ENCODE data around the gene PRRT2.

Gene PRRT2

DNA sequence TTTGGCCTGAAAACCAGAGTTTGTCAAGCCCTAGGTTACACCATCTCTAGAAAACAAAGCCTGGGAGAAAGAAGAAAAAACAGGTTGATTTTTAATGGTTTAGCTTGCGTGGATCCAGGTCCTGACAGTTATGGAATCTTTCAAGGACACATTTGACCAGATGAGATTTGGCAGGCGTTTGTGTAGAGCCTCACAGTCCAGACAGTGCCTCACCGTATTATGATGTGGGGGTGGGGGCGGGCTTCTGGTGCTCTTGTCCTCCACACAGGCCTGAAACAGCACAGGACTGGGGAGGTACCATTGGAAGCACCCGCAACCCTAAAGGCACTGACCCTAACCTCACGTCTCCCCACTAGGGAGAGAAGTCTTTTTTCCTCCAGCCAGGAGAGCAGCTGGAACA is 27.8 kb downstream of the PRRT2 start:
- H2AFZ ChIP-seq (ENCODE audit: low read length), result no peak overlapping the region
- H3K4me3 ChIP-seq (ENCODE audit: low read length, poor library complexity, severe bottlenecking), result no peak overlapping the region
- H3K9ac ChIP-seq (ENCODE audit: low read depth, low read length, poor library complexity, severe bottlenecking), result no peak overlapping the region
- TF ChIP-seq EZH2phosphoT487 (IDR thresholded peaks at IDR 0.05; ENCODE audit: borderline replicate concordance), result no peak
- TF ChIP-seq, protein P1, sequence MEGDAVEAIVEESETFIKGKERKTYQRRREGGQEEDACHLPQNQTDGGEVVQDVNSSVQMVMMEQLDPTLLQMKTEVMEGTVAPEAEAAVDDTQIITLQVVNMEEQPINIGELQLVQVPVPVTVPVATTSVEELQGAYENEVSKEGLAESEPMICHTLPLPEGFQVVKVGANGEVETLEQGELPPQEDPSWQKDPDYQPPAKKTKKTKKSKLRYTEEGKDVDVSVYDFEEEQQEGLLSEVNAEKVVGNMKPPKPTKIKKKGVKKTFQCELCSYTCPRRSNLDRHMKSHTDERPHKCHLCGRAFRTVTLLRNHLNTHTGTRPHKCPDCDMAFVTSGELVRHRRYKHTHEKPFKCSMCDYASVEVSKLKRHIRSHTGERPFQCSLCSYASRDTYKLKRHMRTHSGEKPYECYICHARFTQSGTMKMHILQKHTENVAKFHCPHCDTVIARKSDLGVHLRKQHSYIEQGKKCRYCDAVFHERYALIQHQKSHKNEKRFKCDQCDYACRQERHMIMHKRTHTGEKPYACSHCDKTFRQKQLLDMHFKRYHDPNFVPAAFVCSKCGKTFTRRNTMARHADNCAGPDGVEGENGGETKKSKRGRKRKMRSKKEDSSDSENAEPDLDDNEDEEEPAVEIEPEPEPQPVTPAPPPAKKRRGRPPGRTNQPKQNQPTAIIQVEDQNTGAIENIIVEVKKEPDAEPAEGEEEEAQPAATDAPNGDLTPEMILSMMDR (conservative IDR thresholded peaks at IDR 0.05; ENCODE audit: low read length), result no peak
- no peaks in the 10 kb centered on the region for H3F3A ChIP-seq (ENCODE audit: low read depth)
- no peaks in the 10 kb centered on the region for H3K79me2 ChIP-seq (ENCODE audit: insufficient read depth, low read length)
- no peaks in the 10 kb centered on the region for H3K36me3 ChIP-seq (ENCODE audit: insufficient read depth, low read length)
- H4K20me1 ChIP-seq (ENCODE audit: insufficient read depth, low read length, poor library complexity, severe bottlenecking), result no peaks in the 10 kb centered on the region
- H3K4me2 ChIP-seq (ENCODE audit: low read depth, low read length, poor library complexity, severe bottlenecking), result no peak overlapping the region
- no peaks in the 10 kb centered on the region for H3K4me1 ChIP-seq (ENCODE audit: insufficient read depth, low read length, poor library complexity, severe bottlenecking)
- no peaks in the 10 kb centered on the region for H3K9me2 ChIP-seq (replicated peaks; ENCODE audit: low read depth, low read length)
- H3K9me3 ChIP-seq (ENCODE audit: insufficient read depth, low read depth, low read length), result no peaks in the 10 kb centered on the region
- H3K27me3 ChIP-seq (ENCODE audit: insufficient read depth, low read length, poor library complexity, severe bottlenecking), result no peaks in the 10 kb centered on the region

DNA sequence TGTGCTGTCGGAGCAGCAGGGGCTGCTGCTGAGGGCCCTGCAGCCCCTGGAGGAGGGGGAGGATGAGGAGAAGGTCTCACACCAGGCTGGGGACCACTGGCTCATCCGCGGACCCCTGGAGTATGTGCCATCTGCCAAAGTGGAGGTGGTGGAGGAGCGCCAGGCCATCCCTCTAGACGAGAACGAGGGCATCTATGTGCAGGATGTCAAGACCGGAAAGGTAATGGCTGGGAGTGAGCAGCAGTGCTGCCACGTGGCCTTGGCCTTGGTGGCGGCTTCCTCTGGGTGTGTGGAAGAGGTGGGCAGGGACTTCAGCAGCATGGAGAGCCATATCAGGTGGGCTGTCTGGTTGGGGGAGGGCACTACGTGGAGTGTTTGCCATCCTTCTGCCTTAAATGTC is 28.2 kb downstream of the PRRT2 start:
- H3K4me3 ChIP-seq (ENCODE audit: low read length, poor library complexity, severe bottlenecking), result no peak overlapping the region
- no peaks in the 10 kb centered on the region for H3K4me1 ChIP-seq (ENCODE audit: insufficient read depth, low read length, poor library complexity, severe bottlenecking)
- no peaks in the 10 kb centered on the region for H3K9me2 ChIP-seq (replicated peaks; ENCODE audit: low read depth, low read length)
- H4K20me1 ChIP-seq (ENCODE audit: insufficient read depth, low read length, poor library complexity, severe bottlenecking), result no peaks in the 10 kb centered on the region
- no peaks in the 10 kb centered on the region for H3K27me3 ChIP-seq (ENCODE audit: insufficient read depth, low read length, poor library complexity, severe bottlenecking)
- no peak overlapping the region for H3K9ac ChIP-seq (ENCODE audit: low read depth, low read length, poor library complexity, severe bottlenecking)
- no peaks in the 10 kb centered on the region for H3K79me2 ChIP-seq (ENCODE audit: insufficient read depth, low read length)
- H3K36me3 ChIP-seq (ENCODE audit: insufficient read depth, low read length), result no peaks in the 10 kb centered on the region
- no peaks in the 10 kb centered on the region for H3F3A ChIP-seq (ENCODE audit: low read depth)
- H3K4me2 ChIP-seq (ENCODE audit: low read depth, low read length, poor library complexity, severe bottlenecking), result no peak overlapping the region
- TF ChIP-seq, protein P1 (conservative IDR thresholded peaks at IDR 0.05; ENCODE audit: low read length), result no peak
- H2AFZ ChIP-seq (ENCODE audit: low read length), result no peak overlapping the region
- H3K9me3 ChIP-seq (ENCODE audit: insufficient read depth, low read depth, low read length), result no peaks in the 10 kb centered on the region

DNA sequence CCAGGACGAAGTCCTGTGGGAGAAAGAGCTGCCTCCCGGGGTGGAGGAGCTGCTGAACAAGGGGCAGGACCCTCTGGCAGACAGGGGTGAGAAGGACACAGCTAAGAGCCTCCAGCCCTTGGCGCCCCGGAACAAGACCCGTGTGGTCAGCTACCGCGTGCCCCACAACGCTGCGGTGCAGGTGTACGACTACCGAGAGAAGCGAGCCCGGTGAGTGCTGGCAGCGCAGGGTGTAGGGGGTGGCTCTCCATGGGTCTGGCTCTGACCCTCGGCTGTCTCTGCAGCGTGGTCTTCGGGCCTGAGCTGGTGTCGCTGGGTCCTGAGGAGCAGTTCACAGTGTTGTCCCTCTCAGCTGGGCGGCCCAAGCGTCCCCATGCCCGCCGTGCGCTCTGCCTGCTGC is 29.6 kb downstream of the PRRT2 start:
- Histone ChIP-seq H3K9ac (ENCODE audit: low read depth, low read length, poor library complexity, severe bottlenecking) (no peak overlapping the region), H3F3A (ENCODE audit: low read depth) (no peaks in the 10 kb centered on the region), H3K4me2 (ENCODE audit: low read depth, low read length, poor library complexity, severe bottlenecking) (no peak overlapping the region), H3K36me3 (ENCODE audit: insufficient read depth, low read length) (no peaks in the 10 kb centered on the region), H3K9me2 (replicated peaks; ENCODE audit: low read depth, low read length) (no peaks in the 10 kb centered on the region), H3K79me2 (ENCODE audit: insufficient read depth, low read length) (no peaks in the 10 kb centered on the region), H3K27me3 (ENCODE audit: insufficient read depth, low read length, poor library complexity, severe bottlenecking) (no peaks in the 10 kb centered on the region), H3K4me1 (ENCODE audit: insufficient read depth, low read length, poor library complexity, severe bottlenecking) (no peaks in the 10 kb centered on the region), H3K9me3 (ENCODE audit: insufficient read depth, low read depth, low read length) (no peaks in the 10 kb centered on the region), H2AFZ (ENCODE audit: low read length) (no peak overlapping the region), H4K20me1 (ENCODE audit: insufficient read depth, low read length, poor library complexity, severe bottlenecking) (no peaks in the 10 kb centered on the region), H3K4me3 (ENCODE audit: low read length, poor library complexity, severe bottlenecking) (no peak overlapping the region)
- TF ChIP-seq, protein P1 (conservative IDR thresholded peaks at IDR 0.05; ENCODE audit: low read length), result no peak
- no peak for TF ChIP-seq EZH2phosphoT487 (IDR thresholded peaks at IDR 0.05; ENCODE audit: borderline replicate concordance)
